Measurements from ENCODE around the gene SERPINH1.

The SERPINH1 gene

DNA sequence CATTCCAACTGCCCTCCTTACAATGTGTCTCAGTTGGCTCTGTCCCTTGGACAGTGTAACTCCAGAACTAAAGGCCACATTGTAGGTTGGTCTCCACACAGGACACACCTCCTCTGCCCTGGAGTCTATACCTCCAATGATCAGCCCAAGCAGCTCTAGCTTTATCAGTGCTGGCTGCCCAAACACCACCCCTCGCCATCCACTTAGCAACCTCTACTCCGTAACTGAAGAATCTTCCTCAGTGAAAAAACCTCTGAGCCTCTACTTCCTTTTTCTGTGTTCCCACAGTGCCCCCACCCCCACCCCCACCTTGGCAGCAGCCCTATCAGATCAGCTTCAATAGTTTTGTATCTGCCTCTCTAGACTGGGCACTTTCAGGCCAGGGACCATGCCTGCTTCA is 33.4 kb downstream of the SERPINH1 start:
- no peaks in the 10 kb centered on the region for H3K36me3 Mint-ChIP-seq
- no peak overlapping the region for H3K4me3 Mint-ChIP-seq
- no peak overlapping the region for H3K27ac Mint-ChIP-seq
- peaks cover 48% of the 10 kb centered on the region for H3K27me3 Mint-ChIP-seq
- CTCF ChIA-PET: interaction anchor here (0.7 to 1.1 kb wide), 2 partner anchors 21 to 399 kb away, joined by 3 read pairs; no protein-coding TSS in a partner anchor
- H3K4me1 Mint-ChIP-seq: peaks cover 10% of the 10 kb centered on the region
- H3K9me3 Mint-ChIP-seq: no peaks in the 10 kb centered on the region
- no peak for DNase-seq

DNA sequence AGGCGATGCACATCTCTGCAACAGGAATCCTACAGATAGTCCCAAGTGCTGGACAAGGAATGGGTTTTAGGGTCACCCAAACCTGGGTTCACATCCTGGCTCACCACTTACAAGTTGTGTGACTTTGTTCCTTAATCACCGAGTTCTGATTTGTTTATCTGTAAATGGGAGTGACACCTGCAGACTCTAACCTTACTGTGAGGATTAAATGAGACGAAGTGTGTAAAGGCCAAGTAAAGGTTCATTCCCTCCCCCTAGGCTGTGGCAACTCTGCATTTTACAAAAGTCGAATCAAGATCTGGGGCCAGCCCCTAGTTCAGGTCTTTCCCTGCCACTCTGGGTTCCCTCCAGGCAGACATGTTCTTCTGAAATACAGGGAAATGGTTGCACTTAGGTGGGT is 34.9 kb downstream of the SERPINH1 start:
- H3K36me3 Mint-ChIP-seq: no peaks in the 10 kb centered on the region
- H3K27ac Mint-ChIP-seq: no peak overlapping the region
- no peaks in the 10 kb centered on the region for H3K9me3 Mint-ChIP-seq
- DNase-seq: no peak
- H3K4me3 Mint-ChIP-seq: no peak overlapping the region
- H3K4me1 Mint-ChIP-seq: peaks cover 10% of the 10 kb centered on the region
- H3K27me3 Mint-ChIP-seq: peaks cover 54% of the 10 kb centered on the region
- CTCF ChIA-PET: interaction anchor here (1.0 to 1.3 kb wide), 3 partner anchors 10 to 209 kb away, joined by 3 to 5 read pairs (median 5); no protein-coding TSS in a partner anchor

DNA sequence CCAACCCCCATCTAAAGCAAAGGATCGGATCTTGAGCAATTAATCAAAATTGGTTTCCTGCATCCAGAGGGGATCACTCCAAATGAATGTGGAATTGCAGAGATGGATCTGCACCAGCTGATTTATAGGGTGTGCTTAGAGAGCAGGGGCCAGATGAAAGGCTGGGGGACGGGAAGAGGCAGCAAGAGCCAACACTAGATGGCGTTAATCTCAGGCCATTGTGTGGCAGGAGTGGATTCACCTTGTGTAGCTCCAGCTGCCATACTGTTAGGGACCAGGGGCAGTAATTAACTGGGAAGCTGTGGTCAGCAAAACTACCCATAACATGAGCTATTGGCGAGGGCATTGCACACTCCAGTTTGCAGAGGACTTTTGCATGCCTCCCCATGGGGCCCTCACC is 35.6 kb downstream of the SERPINH1 start:
- Mint-ChIP-seq H3K27me3 (peaks cover 54% of the 10 kb centered on the region), H3K4me3 (no peak overlapping the region), H3K9me3 (no peaks in the 10 kb centered on the region), H3K27ac (no peak overlapping the region), H3K36me3 (no peaks in the 10 kb centered on the region), H3K4me1 (peaks cover 4% of the 10 kb centered on the region)
- DNase-seq: peak; percentile 29
- CTCF ChIA-PET: interaction anchor here (0.6 to 2.3 kb wide), 6 partner anchors 9 to 558 kb away, joined by 3 to 6 read pairs (median 4); no protein-coding TSS in a partner anchor

DNA sequence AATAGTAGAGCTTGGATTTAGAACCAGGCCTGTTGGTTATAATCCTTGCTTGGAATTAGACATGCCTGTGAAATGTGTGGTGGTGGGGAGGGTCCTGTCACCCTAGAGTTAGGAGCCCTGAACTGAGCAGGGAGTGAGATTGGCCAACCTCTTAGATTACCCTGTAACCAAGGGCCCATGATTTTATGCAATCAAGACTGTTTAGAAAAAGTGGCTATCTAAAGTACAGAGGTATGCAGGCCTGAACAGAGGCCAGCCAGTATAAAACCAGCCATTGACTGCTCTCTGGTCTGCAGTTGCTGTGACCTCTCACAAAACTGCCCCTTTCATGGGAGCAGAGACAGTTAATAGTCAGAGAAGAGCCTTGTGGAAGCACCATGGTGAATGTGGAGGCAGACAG is 36.2 kb downstream of the SERPINH1 start:
- H3K4me3 Mint-ChIP-seq: no peak overlapping the region
- H3K27ac Mint-ChIP-seq: no peak overlapping the region
- CTCF ChIA-PET: interaction anchor here (1.0 to 2.3 kb wide), 6 partner anchors 10 to 76 kb away, joined by 3 to 6 read pairs (median 4); no protein-coding TSS in a partner anchor
- no peaks in the 10 kb centered on the region for H3K9me3 Mint-ChIP-seq
- H3K36me3 Mint-ChIP-seq: no peaks in the 10 kb centered on the region
- H3K27me3 Mint-ChIP-seq: peaks cover 56% of the 10 kb centered on the region
- no peak for DNase-seq
- no peaks in the 10 kb centered on the region for H3K4me1 Mint-ChIP-seq

DNA sequence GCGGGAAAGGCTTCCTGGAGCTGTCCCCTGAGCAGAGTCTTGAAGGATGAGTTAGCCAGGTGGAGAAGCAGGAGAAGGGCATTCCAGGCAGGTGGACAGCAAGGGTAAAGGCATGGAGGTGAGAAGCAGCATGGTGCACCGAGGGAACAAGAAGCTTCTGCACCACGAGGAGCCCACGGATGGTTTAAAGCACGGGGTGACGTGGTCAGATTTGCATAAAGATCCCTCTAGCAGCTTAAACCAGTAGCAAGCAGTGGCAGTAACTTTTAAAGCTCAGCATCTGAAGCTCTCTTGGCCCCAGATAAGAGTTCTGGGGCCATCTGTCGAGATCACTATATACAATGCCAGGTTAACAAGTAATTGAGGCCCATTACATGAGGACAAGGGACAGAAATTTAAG is 36.8 kb downstream of the SERPINH1 start:
- Mint-ChIP-seq H3K36me3 (no peaks in the 10 kb centered on the region), H3K27ac (no peak overlapping the region), H3K4me1 (no peaks in the 10 kb centered on the region), H3K27me3 (peaks cover 57% of the 10 kb centered on the region), H3K4me3 (no peak overlapping the region), H3K9me3 (no peaks in the 10 kb centered on the region)
- CTCF ChIA-PET: interaction anchor here (0.8 to 2.3 kb wide), 3 partner anchors 16 to 71 kb away, joined by 3 to 6 read pairs (median 4); no protein-coding TSS in a partner anchor
- no peak for DNase-seq

DNA sequence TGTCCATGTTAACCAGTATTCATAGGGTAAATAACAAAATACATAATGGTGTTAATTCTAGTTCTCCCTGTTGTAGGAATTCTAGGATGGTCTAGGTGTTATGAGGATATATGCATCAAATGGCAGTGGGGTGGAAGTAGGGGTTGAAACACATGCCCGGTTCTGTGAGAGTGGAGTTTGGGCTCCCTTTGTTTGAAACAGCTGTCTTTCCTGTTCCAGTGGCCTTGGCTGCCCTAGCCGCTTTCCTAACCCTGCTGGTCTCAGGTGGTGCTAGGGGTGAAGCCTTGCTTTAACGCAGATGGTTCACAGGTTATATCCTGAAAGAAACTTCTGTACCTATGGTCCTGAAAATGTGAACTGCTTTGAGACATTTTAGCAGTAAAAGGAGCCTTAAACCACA is 38.3 kb downstream of the SERPINH1 start:
- no peak overlapping the region for H3K27ac Mint-ChIP-seq
- peaks cover 55% of the 10 kb centered on the region for H3K27me3 Mint-ChIP-seq

DNA sequence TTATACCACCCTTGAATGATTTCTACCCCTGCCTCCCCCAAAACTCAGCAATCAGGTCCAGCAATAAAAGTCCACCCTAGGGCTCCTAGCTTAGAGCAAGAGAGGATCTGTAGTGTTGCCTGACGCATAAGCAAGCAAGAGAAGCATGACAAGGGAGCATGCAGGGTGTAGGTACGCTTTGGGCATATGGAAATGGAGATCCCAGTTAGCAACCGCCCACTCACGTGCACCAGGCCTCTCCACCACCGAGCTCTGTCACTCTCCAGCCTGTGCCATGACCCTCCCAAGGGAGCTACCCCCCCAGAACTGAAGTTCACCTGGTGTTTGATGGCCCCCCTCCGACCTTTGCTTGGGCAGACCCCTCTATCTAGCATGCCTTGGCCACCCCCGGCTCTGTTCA is 39.4 kb downstream of the SERPINH1 start:
- CTCF ChIA-PET: no interaction called here
- H3K4me1 Mint-ChIP-seq: no peaks in the 10 kb centered on the region

More for the DNA sequence above, 38.3 kb downstream of the SERPINH1 start:
- Mint-ChIP-seq H3K9me3 (no peaks in the 10 kb centered on the region), H3K4me1 (no peaks in the 10 kb centered on the region), H3K36me3 (no peaks in the 10 kb centered on the region), H3K4me3 (no peak overlapping the region)
- CTCF ChIA-PET: no interaction called here
- DNase-seq: no peak

DNA sequence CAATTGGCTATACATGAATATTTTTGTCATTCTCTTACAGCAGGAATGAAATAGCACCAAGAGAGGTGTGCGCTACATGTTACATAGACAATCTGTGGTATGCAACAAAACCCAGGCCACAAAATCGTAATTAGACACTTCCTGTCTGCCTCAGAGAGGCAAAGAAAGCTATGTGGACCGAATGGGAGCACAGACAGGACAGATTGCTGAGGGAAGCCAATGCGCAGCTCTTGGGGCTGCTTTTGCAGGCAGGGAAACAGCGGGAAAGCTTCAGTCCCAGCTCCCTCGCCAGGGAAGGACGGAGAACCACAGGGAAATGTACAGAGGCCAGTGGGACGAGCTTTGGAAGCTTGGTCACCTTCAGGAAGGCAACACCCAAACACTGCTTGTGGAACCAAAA is 40.9 kb downstream of the SERPINH1 start:
- H3K36me3 Mint-ChIP-seq: no peaks in the 10 kb centered on the region
- H3K4me3 Mint-ChIP-seq: no peak overlapping the region
- CTCF ChIA-PET: interaction anchor here (0.6 to 1.2 kb wide), 2 partner anchors 10 to 12 kb away, joined by 3 to 4 read pairs; no protein-coding TSS in a partner anchor
- no peaks in the 10 kb centered on the region for H3K4me1 Mint-ChIP-seq
- no peak for DNase-seq
- H3K9me3 Mint-ChIP-seq: no peaks in the 10 kb centered on the region
- H3K27ac Mint-ChIP-seq: no peak overlapping the region
- peaks cover 55% of the 10 kb centered on the region for H3K27me3 Mint-ChIP-seq

More for the DNA sequence above, 39.4 kb downstream of the SERPINH1 start:
- Mint-ChIP-seq H3K27ac (no peak overlapping the region), H3K9me3 (no peaks in the 10 kb centered on the region), H3K4me3 (no peak overlapping the region), H3K27me3 (peaks cover 56% of the 10 kb centered on the region), H3K36me3 (no peaks in the 10 kb centered on the region)
- DNase-seq: no peak

DNA sequence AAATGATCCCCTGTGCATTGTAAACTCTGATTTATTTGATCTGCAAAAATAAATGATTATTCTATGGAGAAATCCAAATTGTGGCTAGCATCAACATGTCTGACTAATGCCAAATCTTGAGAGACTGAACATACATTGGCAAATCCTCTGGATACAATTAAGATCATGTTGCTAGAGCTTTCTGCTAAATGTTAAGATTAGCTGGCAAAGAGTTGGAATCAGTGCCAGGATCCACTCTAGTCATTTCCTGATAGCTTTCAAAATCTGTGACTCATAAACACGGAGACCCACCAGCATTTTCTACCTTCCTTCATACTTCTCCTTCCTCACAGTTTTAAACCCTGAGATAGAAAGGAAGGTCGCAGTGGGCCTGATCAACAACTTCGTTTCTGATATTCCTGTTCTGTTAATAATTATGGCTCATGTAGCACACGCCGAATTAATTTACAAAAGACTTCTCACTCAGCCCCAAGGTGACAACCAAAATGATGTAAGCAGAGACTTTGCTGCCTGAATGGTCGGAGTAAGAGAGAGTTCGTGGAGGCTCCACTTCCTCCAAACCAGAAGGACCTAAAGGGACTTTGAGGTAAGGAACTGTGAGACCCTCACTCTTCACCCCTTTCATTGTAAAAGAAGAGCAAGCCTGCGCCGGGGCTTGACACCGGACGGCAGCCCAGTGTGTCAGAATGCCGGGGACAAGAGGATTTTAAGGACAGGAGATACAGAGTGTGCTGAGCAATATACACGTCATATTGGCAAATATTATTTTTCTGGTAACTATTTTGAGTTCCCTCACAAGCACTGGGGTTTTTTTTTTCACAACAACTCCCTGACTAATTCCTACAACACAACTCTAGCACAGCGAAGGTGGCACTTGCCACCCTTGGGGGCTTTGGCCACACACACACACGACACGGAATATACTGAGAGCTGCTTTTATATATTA is 42.0 kb downstream of the SERPINH1 start:
- H3K36me3 Mint-ChIP-seq: no peaks in the 10 kb centered on the region
- no peak for DNase-seq
- CTCF ChIA-PET: interaction anchor here (1.2 kb wide), 1 partner anchor 11 kb away, joined by 3 read pairs; no protein-coding TSS in a partner anchor
- H3K27ac Mint-ChIP-seq: no peak overlapping the region
- H3K9me3 Mint-ChIP-seq: no peaks in the 10 kb centered on the region
- H3K4me1 Mint-ChIP-seq: no peaks in the 10 kb centered on the region
- no peak overlapping the region for H3K4me3 Mint-ChIP-seq
- H3K27me3 Mint-ChIP-seq: peaks cover 59% of the 10 kb centered on the region

DNA sequence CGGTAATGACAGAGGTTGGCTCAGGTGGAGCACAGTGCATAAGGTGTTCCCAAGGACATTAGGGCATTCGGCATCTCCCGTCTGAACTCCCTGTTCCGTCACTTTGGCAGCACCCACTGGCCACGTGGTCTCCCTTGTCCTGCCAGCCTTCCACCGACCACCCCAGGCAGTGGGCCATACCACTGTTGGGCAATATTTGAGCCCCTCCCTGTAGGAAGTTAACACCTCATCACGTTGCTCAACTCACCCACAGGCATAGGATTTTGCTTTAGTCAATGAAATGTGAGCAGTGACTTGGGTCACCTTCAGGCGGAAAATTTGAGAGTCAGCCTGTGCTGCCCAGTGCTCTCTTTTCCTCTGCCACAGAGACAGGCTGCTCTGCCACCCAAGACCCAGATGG is 44.0 kb downstream of the SERPINH1 start:
- CTCF ChIA-PET: no interaction called here
- Mint-ChIP-seq H3K27ac (no peak overlapping the region), H3K9me3 (no peaks in the 10 kb centered on the region), H3K4me1 (no peaks in the 10 kb centered on the region), H3K36me3 (no peaks in the 10 kb centered on the region), H3K4me3 (no peak overlapping the region), H3K27me3 (peaks cover 66% of the 10 kb centered on the region)
- DNase-seq: no peak

DNA sequence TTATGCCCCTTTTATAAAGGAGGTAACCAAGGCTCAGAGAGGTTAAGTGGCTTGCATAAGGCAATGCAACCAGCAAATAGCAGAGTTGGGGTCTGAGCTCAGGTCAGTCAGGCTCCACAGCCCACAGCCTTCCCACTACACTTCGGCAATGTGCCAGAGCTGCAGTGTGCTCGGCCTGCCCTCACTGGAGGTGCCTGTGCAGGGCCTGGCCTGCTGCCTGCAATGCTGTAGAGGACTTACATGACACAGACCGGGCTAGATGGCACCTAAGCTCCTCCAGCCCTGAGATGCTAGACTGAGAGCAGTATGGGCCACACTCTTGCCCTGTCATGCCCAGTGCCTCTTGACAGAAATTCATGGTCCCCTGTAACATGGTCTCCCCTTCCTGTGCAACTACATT is 49.8 kb downstream of the SERPINH1 start:
- no peaks in the 10 kb centered on the region for H3K36me3 Mint-ChIP-seq
- H3K4me3 Mint-ChIP-seq: no peak overlapping the region
- no peaks in the 10 kb centered on the region for H3K4me1 Mint-ChIP-seq
- H3K27ac Mint-ChIP-seq: no peak overlapping the region
- CTCF ChIA-PET: interaction anchor here (1.0 kb wide), 1 partner anchor 42 kb away, joined by 3 read pairs; no protein-coding TSS in a partner anchor
- H3K9me3 Mint-ChIP-seq: no peaks in the 10 kb centered on the region
- DNase-seq: no peak
- peaks cover 28% of the 10 kb centered on the region for H3K27me3 Mint-ChIP-seq

DNA sequence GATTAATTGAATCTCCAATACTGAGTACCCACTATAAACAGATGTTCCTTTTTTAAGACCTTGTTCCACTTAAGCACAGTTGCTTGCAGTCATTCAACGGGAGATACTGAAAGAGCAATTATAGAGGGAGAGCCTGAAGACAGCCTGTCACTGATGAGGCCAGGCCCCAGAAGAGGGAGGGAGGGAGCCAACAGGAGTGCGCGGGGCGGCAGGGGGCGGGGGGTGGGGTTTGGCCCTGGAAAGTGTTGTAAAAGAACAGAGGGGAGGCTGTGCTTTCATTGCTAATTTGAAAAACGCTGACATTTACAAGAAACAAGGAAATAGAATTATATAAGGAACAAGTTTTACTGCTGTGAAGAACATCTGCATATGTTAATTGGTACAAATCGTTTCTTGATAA is 53.7 kb downstream of the SERPINH1 start:
- no peaks in the 10 kb centered on the region for H3K36me3 Mint-ChIP-seq
- no peak overlapping the region for H3K27ac Mint-ChIP-seq
- no peak overlapping the region for H3K4me3 Mint-ChIP-seq
- H3K4me1 Mint-ChIP-seq: no peaks in the 10 kb centered on the region
- no peaks in the 10 kb centered on the region for H3K9me3 Mint-ChIP-seq
- DNase-seq: no peak
- CTCF ChIA-PET: no interaction called here
- peaks cover 19% of the 10 kb centered on the region for H3K27me3 Mint-ChIP-seq

DNA sequence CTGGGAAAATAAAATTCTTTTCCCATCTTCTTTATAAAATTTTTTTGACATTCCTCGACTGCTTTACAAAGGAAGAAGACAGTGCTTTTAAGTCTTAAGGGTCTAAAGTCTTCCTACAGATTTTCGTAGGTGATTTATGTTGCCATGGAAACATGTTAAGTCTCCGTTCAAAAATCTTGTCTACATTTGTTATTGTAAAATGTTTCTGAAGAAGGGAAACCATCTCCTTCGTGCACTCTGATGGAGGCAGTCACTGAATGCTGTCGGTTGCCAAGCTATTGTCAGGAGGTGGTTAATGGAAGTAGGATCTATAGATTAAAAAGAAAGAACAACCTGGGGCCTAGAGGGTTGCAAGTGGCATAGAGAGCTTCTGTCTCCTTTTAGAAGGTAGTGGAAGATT is 54.2 kb downstream of the SERPINH1 start:
- no peaks in the 10 kb centered on the region for H3K4me1 Mint-ChIP-seq
- DNase-seq: no peak
- no peaks in the 10 kb centered on the region for H3K9me3 Mint-ChIP-seq
- CTCF ChIA-PET: interaction anchor here (1.7 kb wide), 1 partner anchor 22 kb away, joined by 3 read pairs; no protein-coding TSS in a partner anchor
- H3K36me3 Mint-ChIP-seq: no peaks in the 10 kb centered on the region
- H3K4me3 Mint-ChIP-seq: no peak overlapping the region
- no peak overlapping the region for H3K27ac Mint-ChIP-seq
- peaks cover 18% of the 10 kb centered on the region for H3K27me3 Mint-ChIP-seq
